Ishikawa (cell line): ENCODE data around the gene ERN1.

ENCODE experiments used
- CEBPB ChIP-seq: IDR thresholded peaks from 2 replicates; pipeline ENCODE4 v1.6.1; 2012
- CREB1 ChIP-seq: IDR thresholded peaks from 2 replicates; pipeline ENCODE4 v1.6.1; 2012; ENCODE audit warnings: low read depth
- EGR1 ChIP-seq: IDR thresholded peaks from 2 replicates; pipeline ENCODE4 v1.6.1; 2012
- EP300 ChIP-seq: IDR thresholded peaks from 2 replicates; pipeline ENCODE4 v1.6.1; 2012; ENCODE audit warnings: borderline replicate concordance
- FOXM1 ChIP-seq: IDR thresholded peaks from 2 replicates; pipeline ENCODE4 v1.6.1; 2012; ENCODE audit warnings: low read depth, borderline replicate concordance
- NFIC ChIP-seq: IDR thresholded peaks from 2 replicates; pipeline ENCODE4 v1.6.1; 2012
- RAD21 ChIP-seq: IDR thresholded peaks from 2 replicates; pipeline ENCODE4 v1.6.1; 2012; ENCODE audit warnings: low read depth
- TAF1 ChIP-seq: IDR thresholded peaks from 2 replicates; pipeline ENCODE4 v1.6.1; 2012; ENCODE audit warnings: low read depth, mild to moderate bottlenecking
- TCF12 ChIP-seq: IDR thresholded peaks from 2 replicates; pipeline ENCODE4 v1.6.1; 2012; ENCODE audit warnings: low read depth
- TEAD4 ChIP-seq: IDR thresholded peaks from 2 replicates; pipeline ENCODE4 v1.6.1; 2012
- YY1 ChIP-seq: IDR thresholded peaks from 2 replicates; pipeline ENCODE4 v1.6.1; 2012; ENCODE audit warnings: low read depth
- ZBTB7A ChIP-seq: IDR thresholded peaks from 2 replicates; pipeline ENCODE4 v1.6.1; 2012; ENCODE audit warnings: low read depth
- TF ChIP-seq, protein P1 (sequence below): IDR thresholded peaks from 2 replicates; pipeline ENCODE4 v1.6.1; 2012; ENCODE audit warnings: low read depth, mild to moderate bottlenecking
- TF ChIP-seq, protein P2 (sequence below): IDR thresholded peaks from 2 replicates; pipeline ENCODE4 v1.6.1; 2012
- TF ChIP-seq, protein P3 (sequence below): IDR thresholded peaks from 2 replicates; pipeline ENCODE4 v1.6.1; 2012

ERN1 gene

DNA sequence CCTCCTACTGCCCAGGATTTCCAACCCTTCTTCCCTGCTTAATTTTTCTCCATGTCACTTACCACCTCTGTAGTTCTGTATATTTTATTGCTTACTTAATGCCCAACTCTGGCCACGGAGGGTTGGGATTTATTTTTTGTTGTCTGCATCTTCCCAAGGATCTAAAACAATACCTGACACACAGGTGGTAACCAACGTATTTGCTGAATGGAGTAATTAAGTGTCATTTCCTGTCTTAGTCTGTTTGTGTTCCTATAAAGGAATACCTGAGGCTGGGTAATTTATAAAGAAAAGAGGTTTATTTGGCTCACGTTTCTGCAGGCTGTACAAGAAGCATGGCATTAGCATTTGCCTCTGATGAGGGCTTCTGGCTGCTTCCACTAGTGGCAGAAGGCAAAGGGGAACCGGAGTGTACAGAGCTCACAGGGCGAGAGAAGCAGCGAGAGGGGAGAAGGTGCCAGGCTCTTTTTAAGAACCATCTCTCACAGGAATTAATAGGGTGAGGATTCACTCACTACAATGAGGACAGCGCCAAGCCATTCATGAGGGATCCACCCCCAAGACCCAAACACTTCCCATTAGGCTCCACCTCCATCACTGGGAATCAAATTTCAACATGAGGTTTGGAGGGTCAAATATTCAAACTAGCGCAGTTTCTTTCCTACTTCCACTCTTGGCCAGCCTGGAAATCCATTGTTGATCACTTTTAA lies 44.8 kb downstream of the ERN1 start:
- TF ChIP-seq CEBPB (no peak), TCF12 (no peak), ZBTB7A (no peak), EP300 (no peak), RAD21 (no peak), NFIC (no peak)
- TF ChIP-seq, protein P1, sequence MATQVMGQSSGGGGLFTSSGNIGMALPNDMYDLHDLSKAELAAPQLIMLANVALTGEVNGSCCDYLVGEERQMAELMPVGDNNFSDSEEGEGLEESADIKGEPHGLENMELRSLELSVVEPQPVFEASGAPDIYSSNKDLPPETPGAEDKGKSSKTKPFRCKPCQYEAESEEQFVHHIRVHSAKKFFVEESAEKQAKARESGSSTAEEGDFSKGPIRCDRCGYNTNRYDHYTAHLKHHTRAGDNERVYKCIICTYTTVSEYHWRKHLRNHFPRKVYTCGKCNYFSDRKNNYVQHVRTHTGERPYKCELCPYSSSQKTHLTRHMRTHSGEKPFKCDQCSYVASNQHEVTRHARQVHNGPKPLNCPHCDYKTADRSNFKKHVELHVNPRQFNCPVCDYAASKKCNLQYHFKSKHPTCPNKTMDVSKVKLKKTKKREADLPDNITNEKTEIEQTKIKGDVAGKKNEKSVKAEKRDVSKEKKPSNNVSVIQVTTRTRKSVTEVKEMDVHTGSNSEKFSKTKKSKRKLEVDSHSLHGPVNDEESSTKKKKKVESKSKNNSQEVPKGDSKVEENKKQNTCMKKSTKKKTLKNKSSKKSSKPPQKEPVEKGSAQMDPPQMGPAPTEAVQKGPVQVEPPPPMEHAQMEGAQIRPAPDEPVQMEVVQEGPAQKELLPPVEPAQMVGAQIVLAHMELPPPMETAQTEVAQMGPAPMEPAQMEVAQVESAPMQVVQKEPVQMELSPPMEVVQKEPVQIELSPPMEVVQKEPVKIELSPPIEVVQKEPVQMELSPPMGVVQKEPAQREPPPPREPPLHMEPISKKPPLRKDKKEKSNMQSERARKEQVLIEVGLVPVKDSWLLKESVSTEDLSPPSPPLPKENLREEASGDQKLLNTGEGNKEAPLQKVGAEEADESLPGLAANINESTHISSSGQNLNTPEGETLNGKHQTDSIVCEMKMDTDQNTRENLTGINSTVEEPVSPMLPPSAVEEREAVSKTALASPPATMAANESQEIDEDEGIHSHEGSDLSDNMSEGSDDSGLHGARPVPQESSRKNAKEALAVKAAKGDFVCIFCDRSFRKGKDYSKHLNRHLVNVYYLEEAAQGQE = no peak

DNA sequence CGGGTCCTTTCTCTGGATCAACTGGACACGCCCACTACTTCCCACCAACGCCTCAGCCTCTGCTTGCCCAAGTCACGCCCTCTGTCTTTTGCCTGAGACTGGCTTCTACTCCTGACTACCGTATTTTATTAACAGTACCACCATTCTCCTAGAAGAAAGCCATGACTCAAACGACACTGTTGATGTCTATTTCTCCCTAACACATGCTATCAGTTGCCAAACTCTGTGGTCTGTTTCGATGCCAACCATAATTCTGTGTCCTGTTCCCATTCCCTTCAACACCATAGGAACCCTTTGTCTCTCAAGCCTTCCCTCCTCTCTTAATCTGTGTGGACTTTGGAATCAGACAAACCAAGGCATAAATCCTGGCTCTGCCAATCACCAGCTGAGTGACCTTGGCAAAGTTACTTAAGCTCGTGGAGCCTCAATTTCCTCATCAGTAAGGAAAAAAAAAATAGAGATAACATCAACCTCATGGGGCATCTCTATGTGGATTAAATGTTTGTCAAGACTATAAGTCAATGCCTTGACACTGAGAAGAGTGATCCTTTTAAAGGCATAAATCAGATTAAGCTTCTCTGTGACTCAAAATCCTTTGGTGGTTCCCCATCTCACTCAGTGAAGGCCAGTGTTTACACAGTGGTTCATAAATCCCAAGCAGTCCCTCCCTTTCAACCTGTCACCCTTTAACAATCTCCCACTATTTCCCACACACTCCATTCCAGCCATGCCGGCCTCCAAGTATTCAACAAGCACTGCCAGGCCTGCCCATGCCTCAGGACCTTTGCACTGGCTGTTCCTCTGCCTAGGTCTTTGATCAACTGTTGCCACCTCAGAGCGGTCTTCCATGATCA lies 45.6 kb downstream of the ERN1 start:
- TF ChIP-seq ZBTB7A (no peak), FOXM1 (no peak), TEAD4 (no peak), TCF12 (no peak), CREB1 (no peak), NFIC (no peak), TAF1 (no peak), EP300 (no peak), YY1 (no peak)
- TF ChIP-seq, protein P1 = no peak
- TF ChIP-seq, protein P2, sequence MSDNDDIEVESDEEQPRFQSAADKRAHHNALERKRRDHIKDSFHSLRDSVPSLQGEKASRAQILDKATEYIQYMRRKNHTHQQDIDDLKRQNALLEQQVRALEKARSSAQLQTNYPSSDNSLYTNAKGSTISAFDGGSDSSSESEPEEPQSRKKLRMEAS = no peak

DNA sequence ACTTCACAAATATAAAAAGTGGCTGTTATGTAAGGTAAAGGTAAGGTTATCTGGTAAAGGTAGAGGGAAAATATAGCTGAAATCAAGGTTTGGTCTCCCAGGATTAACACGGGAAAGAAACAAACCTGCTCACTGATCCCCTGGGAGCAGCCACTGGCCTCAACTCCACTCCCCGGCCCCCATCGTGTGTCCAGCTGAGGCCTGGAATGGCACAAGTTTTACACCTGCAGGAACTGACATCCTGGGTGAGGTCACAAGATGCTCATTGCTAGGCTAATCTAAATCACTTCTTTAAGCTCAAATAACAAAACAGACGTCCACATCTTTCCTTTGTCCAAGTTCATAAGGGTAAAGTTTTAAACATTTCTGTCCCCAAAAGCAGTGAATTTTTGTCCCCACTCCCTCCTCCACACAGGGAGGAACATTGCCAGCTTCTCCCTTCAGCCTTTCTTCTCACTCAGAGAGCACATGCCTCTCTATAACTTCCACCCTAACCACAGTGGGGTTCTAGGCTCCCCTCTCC lies 46.3 kb downstream of the ERN1 start:
- TF ChIP-seq RAD21 (no peak), NFIC (no peak), CEBPB (no peak), EP300 (no peak), TAF1 (no peak), EGR1 (no peak)
- TF ChIP-seq, protein P1 = no peak
- TF ChIP-seq, protein P3, sequence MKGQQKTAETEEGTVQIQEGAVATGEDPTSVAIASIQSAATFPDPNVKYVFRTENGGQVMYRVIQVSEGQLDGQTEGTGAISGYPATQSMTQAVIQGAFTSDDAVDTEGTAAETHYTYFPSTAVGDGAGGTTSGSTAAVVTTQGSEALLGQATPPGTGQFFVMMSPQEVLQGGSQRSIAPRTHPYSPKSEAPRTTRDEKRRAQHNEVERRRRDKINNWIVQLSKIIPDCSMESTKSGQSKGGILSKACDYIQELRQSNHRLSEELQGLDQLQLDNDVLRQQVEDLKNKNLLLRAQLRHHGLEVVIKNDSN = no peak

DNA sequence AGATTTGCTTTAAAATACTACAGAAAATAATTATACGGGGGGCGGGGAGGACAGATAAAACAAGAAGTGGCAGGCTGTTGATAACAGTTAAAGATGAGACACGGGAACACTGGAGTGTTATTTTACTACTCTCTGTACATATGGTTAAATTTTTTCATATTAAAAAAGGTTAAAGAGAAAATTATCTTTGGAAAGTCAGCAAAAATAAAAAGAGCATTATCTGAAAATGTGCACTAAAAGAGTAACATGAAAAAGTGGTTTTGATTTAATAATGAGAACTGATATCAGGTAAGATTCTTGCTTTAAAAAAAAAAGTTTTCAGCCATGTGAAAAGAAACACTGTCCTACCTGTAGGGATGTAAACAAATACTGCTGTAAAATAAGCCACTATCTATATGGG lies 46.9 kb downstream of the ERN1 start:
- TF ChIP-seq, protein P2 = no peak
- TF ChIP-seq EGR1 (no peak), EP300 (no peak), NFIC (no peak)
